ENCODE data around the gene CLMP. TPM values are rescaled to one million over a fixed set of nuclear protein-coding genes. Genes with fewer than 3 reads are reported as not detected.

CLMP gene
- total RNA-seq, 1 experiment from 2014 or later, result 24.3 TPM

DNA sequence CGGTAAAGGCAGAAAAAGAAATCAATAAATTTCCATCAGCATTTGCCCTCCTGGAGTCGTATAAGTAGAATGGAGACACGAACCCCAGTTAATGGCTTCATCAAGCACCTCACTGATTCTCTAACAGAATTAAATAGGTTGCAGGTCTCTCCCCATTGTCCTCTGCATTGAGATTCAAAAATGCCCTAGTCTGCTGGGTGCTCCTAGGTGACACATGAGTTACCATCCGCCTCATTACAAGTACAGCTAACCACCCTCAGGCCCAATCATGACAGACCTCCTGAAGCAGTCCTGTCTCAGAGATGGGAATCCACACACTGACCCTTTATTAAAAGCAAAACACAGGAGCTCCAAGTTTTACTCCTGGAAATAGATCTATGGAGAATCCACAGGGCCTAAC, 164.5 kb downstream of the CLMP start:
- H3K27me3 ChIP-seq (ENCODE audit: control insufficient read depth, insufficient read depth, low read length), result no peaks in the 10 kb centered on the region
- H3K36me3 ChIP-seq (replicated peaks; ENCODE audit: control insufficient read depth, insufficient read depth, low read length), result no peaks in the 10 kb centered on the region
- peak; percentile 52 for DNase-seq
- no peak overlapping the region for H3K4me3 ChIP-seq (ENCODE audit: insufficient read depth, low read depth, low read length)

DNA sequence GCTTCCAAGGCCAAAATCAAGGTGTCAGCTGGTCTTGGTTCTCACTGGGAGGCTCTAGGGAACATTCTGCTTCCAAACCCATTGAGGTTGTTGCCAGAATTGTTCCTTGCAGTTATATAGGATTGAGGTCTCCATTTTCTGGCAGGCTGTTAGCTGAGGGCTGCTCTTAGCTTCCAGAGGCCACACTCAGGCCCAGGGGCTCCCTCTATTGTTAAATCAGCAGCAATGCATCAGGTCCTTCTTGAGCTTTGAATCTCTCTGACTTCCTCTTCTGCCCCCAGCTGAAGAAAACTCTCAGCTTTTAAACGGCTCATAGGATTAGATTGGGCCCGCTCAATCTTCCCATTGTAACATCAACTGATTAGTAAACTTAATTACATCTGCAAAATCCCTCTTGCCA, 174.1 kb downstream of the CLMP start:
- peak; percentile 81 for DNase-seq
- H3K36me3 ChIP-seq (replicated peaks; ENCODE audit: control insufficient read depth, insufficient read depth, low read length), result no peaks in the 10 kb centered on the region
- H3K4me3 ChIP-seq (ENCODE audit: insufficient read depth, low read depth, low read length), result no peak overlapping the region
- no peaks in the 10 kb centered on the region; the same call in 1 of the 2 replicates for H3K27me3 ChIP-seq (ENCODE audit: control insufficient read depth, insufficient read depth, low read length)

Other genes starting within 250 kb of the CLMP start
- not detected in 2 replicates for gene BSX, start 213.4 kb downstream of the CLMP start, total RNA-seq (2014; rRNA removed; shearing (Covaris generic))
- gene HSPA8, start 133.1 kb downstream of the CLMP start, total RNA-seq (2014; rRNA removed; shearing (Covaris generic)), result 2,498 and 3,375 TPM in 2 replicates
- gene GRAMD1B, start 235.0 kb upstream of the CLMP start, total RNA-seq (2014; rRNA removed; shearing (Covaris generic)), result 15.9 and 17.1 TPM in 2 replicates

All from H7 (cell line).